KMS-11 (cell line): ENCODE data around the gene RPS6KA5.

Experiments
- H2AFZ ChIP-seq: fragments of 200-600 bp; sonication (generic); 2 replicates; pipeline ENCODE4 v1.6.1; 2016; ENCODE audit warnings: antibody characterized with exemption, mixed run types, low read depth
- H3K27ac ChIP-seq: fragments of 200-600 bp; sonication (generic); 2 replicates; pipeline ENCODE4 v1.6.1; 2016; ENCODE audit warnings: mild to moderate bottlenecking, mixed run types
- H3K27me3 ChIP-seq: fragments of 200-600 bp; sonication (generic); 2 replicates; pipeline ENCODE4 v1.6.1; 2017; ENCODE audit warnings: mild to moderate bottlenecking, low read depth, mixed run types, moderate library complexity; ENCODE audit not compliant: insufficient read depth
- H3K36me3 ChIP-seq: fragments of 200-600 bp; sonication (generic); 2 replicates; pipeline ENCODE4 v1.6.1; 2017; ENCODE audit warnings: mild to moderate bottlenecking, mixed run types; ENCODE audit not compliant: insufficient read depth
- H3K4me1 ChIP-seq: fragments of 200-600 bp; sonication (generic); 2 replicates; pipeline ENCODE4 v1.6.1; 2016; ENCODE audit warnings: mild to moderate bottlenecking, low read depth, mixed run types; ENCODE audit not compliant: poor library complexity, severe bottlenecking
- H3K4me2 ChIP-seq: fragments of 200-600 bp; sonication (generic); 2 replicates; pipeline ENCODE4 v1.7.0; 2016; ENCODE audit warnings: mild to moderate bottlenecking, mixed run types
- H3K4me3 ChIP-seq: fragments of 200-600 bp; sonication (generic); IDR thresholded peaks from 2 replicates; pipeline ENCODE4 v1.6.1; 2017; ENCODE audit warnings: low read depth, low read length, mixed read lengths; ENCODE audit not compliant: insufficient read depth
- H3K79me2 ChIP-seq: fragments of 200-600 bp; sonication (generic); 2 replicates; pipeline ENCODE4 v1.6.1; 2016; ENCODE audit warnings: low read depth, mixed run types; ENCODE audit not compliant: insufficient read depth
- H3K9ac ChIP-seq: fragments of 200-600 bp; sonication (generic); 2 replicates; pipeline ENCODE4 v1.6.1; 2016; ENCODE audit warnings: mild to moderate bottlenecking, mixed run types
- H4K20me1 ChIP-seq: fragments of 200-600 bp; sonication (generic); 2 replicates; pipeline ENCODE4 v1.6.1; 2016; ENCODE audit warnings: mild to moderate bottlenecking, mixed run types; ENCODE audit not compliant: insufficient read depth
- CTCF ChIP-seq: fragments of 200-600 bp; sonication (generic); conservative IDR thresholded peaks from 2 replicates; pipeline ENCODE4 v1.6.1; 2017; ENCODE audit warnings: low read depth, mild to moderate bottlenecking, antibody characterized with exemption, low read length, moderate library complexity, mixed read lengths

The RPS6KA5 gene

GRCh38 chr14:90924621-90925340, 135.7 kb downstream of the RPS6KA5 start:
- Histone ChIP-seq H4K20me1 (no peaks in the 10 kb centered on the region), H3K4me1 (no peaks in the 10 kb centered on the region), H3K4me2 (no peak overlapping the region), H3K4me3 (no peak overlapping the region), H3K79me2 (no peaks in the 10 kb centered on the region), H3K27ac (no peak overlapping the region), H2AFZ (no peak overlapping the region), H3K9ac (no peak overlapping the region), H3K27me3 (no peaks in the 10 kb centered on the region), H3K36me3 (no peaks in the 10 kb centered on the region)
- no peak for TF ChIP-seq CTCF

GRCh38 chr14:90922141-90922540, 138.3 kb downstream of the RPS6KA5 start:
- H2AFZ ChIP-seq = no peak overlapping the region
- H3K36me3 ChIP-seq = no peaks in the 10 kb centered on the region
- H3K4me3 ChIP-seq = no peak overlapping the region
- H3K27ac ChIP-seq = no peak overlapping the region
- no peak overlapping the region for H3K9ac ChIP-seq
- TF ChIP-seq CTCF = no peak
- H3K79me2 ChIP-seq = no peaks in the 10 kb centered on the region
- H3K27me3 ChIP-seq = no peaks in the 10 kb centered on the region
- H3K4me2 ChIP-seq = no peak overlapping the region
- H3K4me1 ChIP-seq = no peaks in the 10 kb centered on the region
- H4K20me1 ChIP-seq = no peaks in the 10 kb centered on the region

- H2AFZ ChIP-seq = no peak overlapping the region
- H3K27ac ChIP-seq = no peak overlapping the region
- H3K4me3 ChIP-seq = no peak overlapping the region
- no peak for TF ChIP-seq CTCF
- H4K20me1 ChIP-seq = no peaks in the 10 kb centered on the region
- no peak overlapping the region for H3K9ac ChIP-seq
- no peaks in the 10 kb centered on the region for H3K4me1 ChIP-seq
- no peaks in the 10 kb centered on the region for H3K36me3 ChIP-seq
- H3K27me3 ChIP-seq = no peaks in the 10 kb centered on the region
- H3K4me2 ChIP-seq = no peak overlapping the region
- H3K79me2 ChIP-seq = no peaks in the 10 kb centered on the region
Observed at GRCh38 chr14:90911121-90911520, 149.3 kb downstream of the RPS6KA5 start.

GRCh38 chr14:90907178-90907577, 153.3 kb downstream of the RPS6KA5 start:
- Histone ChIP-seq H3K4me3 (no peak overlapping the region), H3K27me3 (no peaks in the 10 kb centered on the region), H3K36me3 (no peaks in the 10 kb centered on the region), H3K9ac (no peak overlapping the region), H2AFZ (no peak overlapping the region), H3K27ac (no peak overlapping the region), H3K4me1 (no peaks in the 10 kb centered on the region), H4K20me1 (no peaks in the 10 kb centered on the region), H3K4me2 (no peak overlapping the region), H3K79me2 (no peaks in the 10 kb centered on the region)
- TF ChIP-seq CTCF = no peak
